Loucy (cell line): ENCODE measurements around the gene CMTM3.

Source experiments
- CTCF ChIP-seq: fragments of 200-600 bp; sonication (generic); conservative IDR thresholded peaks from 2 replicates; pipeline ENCODE4 v1.5.1; 2014; ENCODE audit warnings: mild to moderate bottlenecking, antibody characterized with exemption, low read length
- EZH2phosphoT487 ChIP-seq: fragments of 200-600 bp; IDR thresholded peaks from 2 replicates; pipeline ENCODE4 v1.6.1; 2018; ENCODE audit warnings: antibody characterized with exemption, mild to moderate bottlenecking, moderate library complexity, borderline replicate concordance

GRCh38 chr16:66599726-66600125 lies 4.8 kb upstream of the CMTM3 start:
- TF ChIP-seq CTCF (no peak), EZH2phosphoT487 (no peak)
